RPMI7951 (cell line): ENCODE data around the gene OR10Z1. TPM values are rescaled to one million over a fixed set of nuclear protein-coding genes. Genes with fewer than 3 reads are reported as not detected.

Experiments
- total RNA-seq: library from RNA; depleted of rRNA; stranded (reverse); fragments of >200 nt; shearing (Covaris generic); gene quantifications from 2 replicates; pipeline ENCODE4 v1.2.3, GENCODE V29; 2014; rRNA removed

OR10Z1 gene
- total RNA-seq, 1 experiment from 2014 or later = not detected

Other genes with a start within 250 kb of the OR10Z1 start
- gene OR10T2, start 205.8 kb upstream of the OR10Z1 start, total RNA-seq = not detected in 2 replicates
- not detected in 2 replicates for gene OR10K2, start 179.0 kb upstream of the OR10Z1 start, total RNA-seq
- gene OR10K1, start 143.4 kb upstream of the OR10Z1 start, total RNA-seq = not detected in 2 replicates
- not detected in 2 replicates for gene OR10R2, start 133.0 kb upstream of the OR10Z1 start, total RNA-seq
- not detected in 2 replicates for gene OR6Y1, start 50.9 kb upstream of the OR10Z1 start, total RNA-seq
- not detected in 2 replicates for gene OR6P1, start 34.7 kb upstream of the OR10Z1 start, total RNA-seq
- not detected in 2 replicates for gene OR10X1, start 25.4 kb upstream of the OR10Z1 start, total RNA-seq
- not detected in 2 replicates for gene SPTA1, start 81.4 kb downstream of the OR10Z1 start, total RNA-seq
- not detected in 2 replicates for gene OR6K2, start 95.4 kb downstream of the OR10Z1 start, total RNA-seq
- gene OR6K3, start 115.5 kb downstream of the OR10Z1 start, total RNA-seq = not detected in 2 replicates
- not detected in 2 replicates for gene OR6K6, start 149.5 kb downstream of the OR10Z1 start, total RNA-seq
- gene OR6N1, start 166.9 kb downstream of the OR10Z1 start, total RNA-seq = not detected in 2 replicates
- gene OR6N2, start 175.9 kb downstream of the OR10Z1 start, total RNA-seq = not detected in 2 replicates
- not detected in 2 replicates for gene MNDA, start 226.1 kb downstream of the OR10Z1 start, total RNA-seq